GM23338 (cell line): Measurements from ENCODE around the gene UBA6. TPM values are rescaled to one million over a fixed set of nuclear protein-coding genes. Genes with fewer than 3 reads are reported as not detected.

Experiments
- ATAC-seq: fragments of 200-7000 bp; cut with Tn5 transposase; 3 replicates; pipeline ENCODE4 v1.9.1; 2020
- DNase-seq: peaks from one replicate; pipeline ENCODE4 v3.0.0-alpha.2; 2015; ENCODE audit warnings: low spot score
- H2AFZ ChIP-seq: fragments of 200-600 bp; sonication (generic); 2 replicates; pipeline ENCODE4 v1.8.0; 2016; ENCODE audit warnings: antibody characterized with exemption, mild to moderate bottlenecking, moderate library complexity
- H3F3A ChIP-seq: fragments of 200-600 bp; sonication (generic); replicated peaks from 2 replicates; pipeline ENCODE4 v1.8.0; 2017; ENCODE audit warnings: antibody characterized with exemption, mixed run types, low read depth
- H3K27ac ChIP-seq: fragments of 200-600 bp; sonication (generic); 2 replicates; pipeline ENCODE4 v1.6.1; 2016; ENCODE audit warnings: low read depth
- H3K27me3 ChIP-seq: fragments of 200-600 bp; sonication (generic); 2 replicates; pipeline ENCODE4 v1.8.0; 2016; ENCODE audit warnings: mild to moderate bottlenecking, mixed run types, moderate library complexity; ENCODE audit not compliant: insufficient read depth
- H3K36me3 ChIP-seq: fragments of 200-600 bp; sonication (generic); 2 replicates; pipeline ENCODE4 v1.8.0; 2016; ENCODE audit warnings: mild to moderate bottlenecking; ENCODE audit not compliant: insufficient read depth
- H3K4me1 ChIP-seq: fragments of 200-600 bp; sonication (generic); 2 replicates; pipeline ENCODE4 v1.8.0; 2016; ENCODE audit warnings: mild to moderate bottlenecking, moderate library complexity; ENCODE audit not compliant: insufficient read depth
- H3K4me2 ChIP-seq: fragments of 200-600 bp; sonication (generic); 2 replicates; pipeline ENCODE4 v1.7.1; 2017; ENCODE audit warnings: mixed run types
- H3K4me3 ChIP-seq: fragments of 200-600 bp; sonication (generic); 2 replicates; pipeline ENCODE4 v1.6.1; 2016; ENCODE audit warnings: mixed run types
- H3K79me2 ChIP-seq: fragments of 200-600 bp; sonication (generic); replicated peaks from 2 replicates; pipeline ENCODE4 v1.8.0; 2017; ENCODE audit warnings: mild to moderate bottlenecking; ENCODE audit not compliant: insufficient read depth
- H3K9me2 ChIP-seq: fragments of 200-600 bp; sonication (generic); 2 replicates; pipeline ENCODE4 v1.8.0; 2017; ENCODE audit not compliant: insufficient read depth
- H4K20me1 ChIP-seq: fragments of 200-600 bp; sonication (generic); replicated peaks from 2 replicates; pipeline ENCODE4 v1.8.0; 2017; ENCODE audit warnings: mild to moderate bottlenecking; ENCODE audit not compliant: insufficient read depth
- H3K27ac Mint-ChIP-seq: 2 replicates; pipeline ENCODE4 v1.8.0; 2020; ENCODE audit warnings: inconsistent platforms, mild to moderate bottlenecking, moderate library complexity, mixed read lengths
- H3K27me3 Mint-ChIP-seq: 3 replicates; pipeline ENCODE4 v1.8.0; 2022; ENCODE audit warnings: low read depth, mild to moderate bottlenecking, moderate library complexity, mixed read lengths, inconsistent platforms; ENCODE audit not compliant: insufficient read depth, poor library complexity
- H3K36me3 Mint-ChIP-seq: 3 replicates; pipeline ENCODE4 v1.8.0; 2021; ENCODE audit warnings: low read depth, mild to moderate bottlenecking, inconsistent platforms, moderate library complexity, mixed read lengths
- H3K4me1 Mint-ChIP-seq: 3 replicates; pipeline ENCODE4 v1.8.0; 2020; ENCODE audit warnings: mild to moderate bottlenecking, inconsistent platforms, mixed read lengths
- H3K4me3 Mint-ChIP-seq: 3 replicates; pipeline ENCODE4 v1.8.0; 2021; ENCODE audit warnings: moderate library complexity, mild to moderate bottlenecking, inconsistent platforms, mixed read lengths
- H3K9me3 Mint-ChIP-seq: 3 replicates; pipeline ENCODE4 v1.8.0; 2020; ENCODE audit warnings: moderate library complexity, mild to moderate bottlenecking, inconsistent platforms, mixed read lengths
- CREB1 ChIP-seq: fragments of 250-450 bp; sonication (Bioruptor Pico); IDR thresholded peaks from 2 replicates; pipeline ENCODE4 v1.5.0; 2020; ENCODE audit warnings: low read depth, mild to moderate bottlenecking, moderate library complexity
- CTCF ChIP-seq, 2 experiments: fragments of 200-600 bp in 1 of 2; sonication (generic) in 1 of 2; conservative IDR thresholded peaks; 2 replicates each; pipeline versions ENCODE4 v1.5.1 to v1.6.1; 2016 to 2017; ENCODE audit warnings: antibody characterized with exemption in 2 of 2, low read depth in 2 of 2, mild to moderate bottlenecking in 2 of 2, moderate library complexity in 1 of 2
- EZH2 ChIP-seq: fragments of 200-600 bp; sonication (generic); IDR thresholded peaks from one replicate; pipeline ENCODE4 v1.8.0; 2017; ENCODE audit warnings: antibody characterized with exemption, mild to moderate bottlenecking, low read depth; ENCODE audit not compliant: unreplicated experiment
- EZH2phosphoT487 ChIP-seq: fragments of 200-600 bp; sonication (generic); IDR thresholded peaks from one replicate; pipeline ENCODE4 v1.8.1; 2018; ENCODE audit warnings: antibody characterized with exemption; ENCODE audit not compliant: unreplicated experiment
- NANOG ChIP-seq: IDR thresholded peaks from 2 replicates; pipeline ENCODE4 v1.6.1; 2016; ENCODE audit warnings: antibody characterized with exemption, borderline replicate concordance
- POLR2AphosphoS5 ChIP-seq: IDR thresholded peaks from 2 replicates; pipeline ENCODE4 v1.6.1; 2016; ENCODE audit warnings: antibody characterized with exemption, low read depth
- STAT1 ChIP-seq: IDR thresholded peaks from one replicate; pipeline ENCODE4 v1.6.1; 2016; ENCODE audit warnings: antibody characterized with exemption; ENCODE audit not compliant: unreplicated experiment
- ZNF462 ChIP-seq: fragments of 250-450 bp; sonication (Bioruptor Pico); IDR thresholded peaks from 2 replicates; pipeline ENCODE4 v1.5.0; 2020; ENCODE audit warnings: mild to moderate bottlenecking, moderate library complexity
- polyA plus RNA-seq: library from polyadenylated mRNA; unstranded; fragments of >200 nt; fragmentation: Nextera tagmentation; extraction: Ambion mirVana; gene quantifications from 2 replicates; pipeline ENCODE4 v1.2.1, GENCODE V29; 2016
- total RNA-seq: library from RNA; depleted of rRNA; stranded (reverse); fragments of >200 nt; shearing (Covaris generic); gene quantifications from 2 replicates; pipeline ENCODE4 v1.2.3, GENCODE V29; 2014
- TF ChIP-seq, protein P1 (sequence below): IDR thresholded peaks from one replicate; pipeline ENCODE4 v1.6.1; 2018; ENCODE audit warnings: antibody characterized with exemption; ENCODE audit not compliant: unreplicated experiment

The UBA6 gene
- total and polyA plus RNA-seq, 2 experiments from 2014 or later: 17.6 to 77.3 TPM

- no peak for TF ChIP-seq ZNF462 (CRISPR knock-in tag)
- TF ChIP-seq NANOG: no peak
- no peak for TF ChIP-seq STAT1
- no peak for TF ChIP-seq EZH2
Measured at GRCh38 chr4:67719953-67720617, 19.1 kb upstream of the UBA6 start (continued).

GRCh38 chr4:67718848-67719247 lies 17.9 kb upstream of the UBA6 start:
- Histone ChIP-seq H3F3A (no peaks in the 10 kb centered on the region), H3K79me2 (no peaks in the 10 kb centered on the region), H4K20me1 (no peaks in the 10 kb centered on the region), H3K4me2 (no peak overlapping the region), H3K36me3 (no peaks in the 10 kb centered on the region), H3K4me3 (no peak overlapping the region), H3K4me1 (no peaks in the 10 kb centered on the region), H3K27ac (no peak overlapping the region), H2AFZ (no peak overlapping the region), H3K9me2 (peaks cover 12% of the 10 kb centered on the region), H3K27me3 (no peaks in the 10 kb centered on the region)
- no peak for ATAC-seq
- Mint-ChIP-seq H3K4me1 (peaks cover 27% of the 10 kb centered on the region), H3K27ac (no peak overlapping the region), H3K36me3 (peaks cover 48% of the 10 kb centered on the region), H3K4me3 (no peak overlapping the region), H3K9me3 (peaks cover 7% of the 10 kb centered on the region; the same call in 2 of the 3 replicates), H3K27me3 (peaks cover 2% of the 10 kb centered on the region)
- no peak for DNase-seq
- TF ChIP-seq, protein P1, sequence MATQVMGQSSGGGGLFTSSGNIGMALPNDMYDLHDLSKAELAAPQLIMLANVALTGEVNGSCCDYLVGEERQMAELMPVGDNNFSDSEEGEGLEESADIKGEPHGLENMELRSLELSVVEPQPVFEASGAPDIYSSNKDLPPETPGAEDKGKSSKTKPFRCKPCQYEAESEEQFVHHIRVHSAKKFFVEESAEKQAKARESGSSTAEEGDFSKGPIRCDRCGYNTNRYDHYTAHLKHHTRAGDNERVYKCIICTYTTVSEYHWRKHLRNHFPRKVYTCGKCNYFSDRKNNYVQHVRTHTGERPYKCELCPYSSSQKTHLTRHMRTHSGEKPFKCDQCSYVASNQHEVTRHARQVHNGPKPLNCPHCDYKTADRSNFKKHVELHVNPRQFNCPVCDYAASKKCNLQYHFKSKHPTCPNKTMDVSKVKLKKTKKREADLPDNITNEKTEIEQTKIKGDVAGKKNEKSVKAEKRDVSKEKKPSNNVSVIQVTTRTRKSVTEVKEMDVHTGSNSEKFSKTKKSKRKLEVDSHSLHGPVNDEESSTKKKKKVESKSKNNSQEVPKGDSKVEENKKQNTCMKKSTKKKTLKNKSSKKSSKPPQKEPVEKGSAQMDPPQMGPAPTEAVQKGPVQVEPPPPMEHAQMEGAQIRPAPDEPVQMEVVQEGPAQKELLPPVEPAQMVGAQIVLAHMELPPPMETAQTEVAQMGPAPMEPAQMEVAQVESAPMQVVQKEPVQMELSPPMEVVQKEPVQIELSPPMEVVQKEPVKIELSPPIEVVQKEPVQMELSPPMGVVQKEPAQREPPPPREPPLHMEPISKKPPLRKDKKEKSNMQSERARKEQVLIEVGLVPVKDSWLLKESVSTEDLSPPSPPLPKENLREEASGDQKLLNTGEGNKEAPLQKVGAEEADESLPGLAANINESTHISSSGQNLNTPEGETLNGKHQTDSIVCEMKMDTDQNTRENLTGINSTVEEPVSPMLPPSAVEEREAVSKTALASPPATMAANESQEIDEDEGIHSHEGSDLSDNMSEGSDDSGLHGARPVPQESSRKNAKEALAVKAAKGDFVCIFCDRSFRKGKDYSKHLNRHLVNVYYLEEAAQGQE: no peak
- TF ChIP-seq CTCF (conservative IDR thresholded peaks at IDR 0.05; ENCODE audit: low read depth in 2 of 2) (no peak), NANOG (no peak), CREB1 (CRISPR knock-in tag) (no peak), STAT1 (no peak), EZH2phosphoT487 (no peak), POLR2AphosphoS5 (no peak)
